Measurements from ENCODE around the gene ZBTB39. TPM values are rescaled to one million over a fixed set of nuclear protein-coding genes. Genes with fewer than 3 reads are reported as not detected.
A peak's percentile ranks its signal among the peaks of the same experiment; 100 is the strongest.

The ZBTB39 gene
- total RNA-seq, 4 donors from 2014 or later: 6.1 to 8.9 (median 6.7) TPM

DNA sequence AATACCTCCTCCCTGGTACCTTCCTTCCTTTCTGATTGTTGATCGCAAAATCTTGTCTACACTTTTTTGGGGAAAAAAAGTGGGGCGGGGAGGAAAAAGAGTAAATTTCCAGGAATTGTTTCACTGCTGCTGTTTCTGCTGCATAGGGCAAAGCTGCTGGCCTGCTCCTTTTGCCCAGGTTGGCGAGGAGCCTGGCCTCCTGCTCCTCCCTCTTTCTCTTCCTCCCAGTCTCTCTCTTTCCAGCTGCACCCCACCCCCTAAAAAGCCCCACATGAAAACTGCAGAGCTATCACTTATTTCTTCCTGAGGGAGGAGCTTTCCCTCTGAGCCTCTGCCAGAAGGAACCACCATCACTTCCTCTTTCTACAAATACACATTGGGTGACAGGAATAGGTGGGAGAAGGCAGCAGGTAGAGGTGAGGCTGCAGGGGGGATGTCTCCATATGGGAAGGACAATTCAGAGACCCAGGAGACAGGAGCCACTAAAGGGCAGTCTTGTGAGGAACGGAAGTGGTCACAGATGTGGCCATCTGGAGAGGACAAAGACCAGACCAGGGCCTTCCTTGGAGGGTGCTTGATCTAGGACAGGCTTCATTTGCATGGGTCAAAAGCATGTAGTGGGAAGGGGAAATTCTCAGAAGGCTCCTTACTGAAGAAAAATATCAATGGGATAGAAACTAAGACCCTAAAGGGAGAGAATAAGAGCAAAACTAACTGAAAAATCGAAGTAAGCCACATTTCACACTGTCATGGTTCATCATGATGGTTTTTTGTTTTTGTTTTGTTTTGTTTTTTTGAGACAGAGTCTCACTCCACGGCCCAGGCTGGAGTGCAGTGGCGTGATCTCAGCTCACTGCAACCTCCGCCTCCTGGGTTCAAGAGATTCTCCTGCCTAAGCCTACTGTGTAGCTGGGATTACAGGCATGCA is 14.8 kb downstream of the ZBTB39 start:
- Histone ChIP-seq H3K27me3 (no peaks in the 10 kb centered on the region), H3K36me3 (peaks cover 0 to 15% of the 10 kb centered on the region in 2 donors), H3K4me3 (no peak overlapping the region), H3K4me1 (peaks cover 0 to 10% (median 0%) of the 10 kb centered on the region in 3 donors), H3K9me3 (no peaks in the 10 kb centered on the region), H3K27ac (peak overlapping the region in 3 of 4 donors; percentile 24 to 41 (median 30))
- peak; percentile 61 for ATAC-seq
- no peak for TF ChIP-seq POLR2AphosphoS5 (IDR thresholded peaks at IDR 0.05)
- no peak for TF ChIP-seq POLR2A (IDR thresholded peaks at IDR 0.05)
- TF ChIP-seq, protein P1, sequence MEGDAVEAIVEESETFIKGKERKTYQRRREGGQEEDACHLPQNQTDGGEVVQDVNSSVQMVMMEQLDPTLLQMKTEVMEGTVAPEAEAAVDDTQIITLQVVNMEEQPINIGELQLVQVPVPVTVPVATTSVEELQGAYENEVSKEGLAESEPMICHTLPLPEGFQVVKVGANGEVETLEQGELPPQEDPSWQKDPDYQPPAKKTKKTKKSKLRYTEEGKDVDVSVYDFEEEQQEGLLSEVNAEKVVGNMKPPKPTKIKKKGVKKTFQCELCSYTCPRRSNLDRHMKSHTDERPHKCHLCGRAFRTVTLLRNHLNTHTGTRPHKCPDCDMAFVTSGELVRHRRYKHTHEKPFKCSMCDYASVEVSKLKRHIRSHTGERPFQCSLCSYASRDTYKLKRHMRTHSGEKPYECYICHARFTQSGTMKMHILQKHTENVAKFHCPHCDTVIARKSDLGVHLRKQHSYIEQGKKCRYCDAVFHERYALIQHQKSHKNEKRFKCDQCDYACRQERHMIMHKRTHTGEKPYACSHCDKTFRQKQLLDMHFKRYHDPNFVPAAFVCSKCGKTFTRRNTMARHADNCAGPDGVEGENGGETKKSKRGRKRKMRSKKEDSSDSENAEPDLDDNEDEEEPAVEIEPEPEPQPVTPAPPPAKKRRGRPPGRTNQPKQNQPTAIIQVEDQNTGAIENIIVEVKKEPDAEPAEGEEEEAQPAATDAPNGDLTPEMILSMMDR (IDR thresholded peaks at IDR 0.05): no peak
- TF ChIP-seq EP300 (IDR thresholded peaks at IDR 0.05): no peak
- 44 to 72% methylated on average over 2 to 8 of the region's 8 CpGs for WGBS, 2 donors (ENCODE audit: low coverage in 1 of 2)

DNA sequence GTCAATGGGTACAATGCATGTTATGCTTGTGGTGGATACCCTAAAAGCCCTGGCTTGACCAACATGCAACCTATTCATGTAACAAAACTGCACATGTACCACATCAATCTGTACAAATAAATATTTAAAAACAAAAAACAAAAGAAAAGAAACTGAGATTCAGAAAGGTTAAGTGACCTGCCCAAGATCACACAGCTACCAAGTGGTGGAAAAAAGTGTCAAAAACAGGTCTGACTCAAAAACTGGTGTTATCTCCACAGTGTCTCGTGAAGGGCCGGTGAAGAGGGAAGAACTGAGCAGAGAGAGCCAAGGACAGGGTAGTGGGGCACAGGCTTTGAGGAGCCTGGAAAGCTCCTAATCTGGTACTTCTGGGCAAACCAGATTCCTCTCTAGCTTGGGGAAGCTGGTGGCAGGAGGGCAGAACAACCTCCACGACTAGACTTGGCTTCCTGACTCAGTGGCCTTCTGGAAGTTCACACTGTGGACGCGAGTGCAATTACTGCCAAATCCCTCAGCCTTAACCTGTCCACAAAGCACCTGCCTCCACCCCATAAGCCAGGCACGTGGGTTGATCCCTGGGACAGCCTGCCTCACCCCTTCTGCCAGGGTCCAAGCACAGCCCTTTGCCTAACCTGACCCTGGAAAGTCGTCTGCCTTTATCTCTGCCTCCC is 15.6 kb downstream of the ZBTB39 start:
- Histone ChIP-seq H3K36me3 (peaks cover 0 to 8% of the 10 kb centered on the region in 2 donors), H3K9me3 (no peaks in the 10 kb centered on the region), H3K4me3 (no peak overlapping the region), H3K27me3 (no peaks in the 10 kb centered on the region), H3K27ac (peak overlapping the region in 2 of 4 donors; percentile 21 to 41), H3K4me1 (peaks cover 0 to 10% (median 0%) of the 10 kb centered on the region in 3 donors)
- WGBS, 2 donors (ENCODE audit: low coverage in 1 of 2): 50 to 65% methylated on average over 4 to 5 of the region's 7 CpGs
- peak; percentile 14 for ATAC-seq
- TF ChIP-seq, protein P1 (IDR thresholded peaks at IDR 0.05): no peak
- no peak for TF ChIP-seq POLR2AphosphoS5 (IDR thresholded peaks at IDR 0.05)
- no peak for TF ChIP-seq EP300 (IDR thresholded peaks at IDR 0.05)
- no peak for TF ChIP-seq POLR2A (IDR thresholded peaks at IDR 0.05)

GRCh38 chr12:56989861-56990610 is 16.3 kb downstream of the ZBTB39 start:
- no peaks in the 10 kb centered on the region for H3K27me3 ChIP-seq
- 74 to 77% methylated on average over 6 to 7 of the region's 7 CpGs for WGBS, 2 donors (ENCODE audit: low coverage in 1 of 2)
- ATAC-seq: no peak
- no peaks in the 10 kb centered on the region for H3K9me3 ChIP-seq
- H3K27ac ChIP-seq: no peak overlapping the region
- H3K36me3 ChIP-seq: peaks cover 0 to under 1% of the 10 kb centered on the region in 2 donors
- no peak overlapping the region for H3K4me3 ChIP-seq
- TF ChIP-seq, protein P1 (IDR thresholded peaks at IDR 0.05): no peak
- TF ChIP-seq POLR2AphosphoS5 (IDR thresholded peaks at IDR 0.05): no peak
- no peak for TF ChIP-seq POLR2A (IDR thresholded peaks at IDR 0.05)
- TF ChIP-seq EP300 (IDR thresholded peaks at IDR 0.05): no peak
- H3K4me1 ChIP-seq: peaks cover 0 to 10% (median 0%) of the 10 kb centered on the region in 3 donors

DNA sequence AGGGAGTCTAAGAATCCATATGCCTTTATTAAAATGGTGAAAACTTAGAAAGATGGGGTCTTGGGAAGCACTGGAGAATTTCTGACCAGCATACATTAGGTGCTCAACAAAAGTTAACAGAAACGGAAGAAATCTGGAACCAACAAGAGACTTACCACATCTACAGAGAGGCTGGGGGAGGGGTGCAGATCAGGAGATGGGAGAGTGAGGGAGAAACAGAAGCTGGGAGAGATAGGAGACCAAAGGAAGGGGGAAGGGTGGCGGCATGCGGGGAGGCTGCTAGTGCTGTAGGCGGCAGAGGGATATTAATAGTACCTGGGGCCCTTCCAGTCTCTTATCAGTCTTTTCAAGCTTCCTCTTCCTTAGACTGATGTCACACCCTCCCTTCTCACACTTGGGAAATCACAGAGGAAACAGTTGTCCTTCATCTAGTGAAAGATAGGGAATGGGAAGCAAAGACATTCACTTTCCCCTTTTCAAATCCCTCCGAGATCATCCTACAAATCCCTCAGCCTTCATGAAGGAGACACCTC is 18.1 kb downstream of the ZBTB39 start:
- Histone ChIP-seq H3K27me3 (no peaks in the 10 kb centered on the region), H3K4me3 (no peak overlapping the region), H3K4me1 (peaks cover 0 to 10% (median 0%) of the 10 kb centered on the region in 3 donors), H3K9me3 (no peaks in the 10 kb centered on the region), H3K27ac (no peak overlapping the region), H3K36me3 (no peaks in the 10 kb centered on the region)
- no peak for ATAC-seq
- TF ChIP-seq EP300 (IDR thresholded peaks at IDR 0.05): no peak
- WGBS, 2 donors (ENCODE audit: low coverage in 1 of 2): 53 to 59% methylated on average over 5 of the region's 5 CpGs

Data from gastroesophageal sphincter (tissue), 4 donors.